SK-N-SH treated with all-trans-retinoic acid at 6 μM for 48 hours (cell line): ENCODE data around the gene DYNC1H1.

Experiments used
- GLIS3 ChIP-seq: fragments of 250-450 bp; sonication (Bioruptor Pico); IDR thresholded peaks from 2 replicates; pipeline ENCODE4 v1.5.0; 2020; ENCODE audit warnings: mild to moderate bottlenecking, moderate library complexity
- TF ChIP-seq, protein P1 (sequence below): fragments of 250-450 bp; sonication (Bioruptor Pico); IDR thresholded peaks from 2 replicates; pipeline ENCODE4 v1.5.1; 2020; ENCODE audit warnings: low read depth, mild to moderate bottlenecking, moderate library complexity

DNA sequence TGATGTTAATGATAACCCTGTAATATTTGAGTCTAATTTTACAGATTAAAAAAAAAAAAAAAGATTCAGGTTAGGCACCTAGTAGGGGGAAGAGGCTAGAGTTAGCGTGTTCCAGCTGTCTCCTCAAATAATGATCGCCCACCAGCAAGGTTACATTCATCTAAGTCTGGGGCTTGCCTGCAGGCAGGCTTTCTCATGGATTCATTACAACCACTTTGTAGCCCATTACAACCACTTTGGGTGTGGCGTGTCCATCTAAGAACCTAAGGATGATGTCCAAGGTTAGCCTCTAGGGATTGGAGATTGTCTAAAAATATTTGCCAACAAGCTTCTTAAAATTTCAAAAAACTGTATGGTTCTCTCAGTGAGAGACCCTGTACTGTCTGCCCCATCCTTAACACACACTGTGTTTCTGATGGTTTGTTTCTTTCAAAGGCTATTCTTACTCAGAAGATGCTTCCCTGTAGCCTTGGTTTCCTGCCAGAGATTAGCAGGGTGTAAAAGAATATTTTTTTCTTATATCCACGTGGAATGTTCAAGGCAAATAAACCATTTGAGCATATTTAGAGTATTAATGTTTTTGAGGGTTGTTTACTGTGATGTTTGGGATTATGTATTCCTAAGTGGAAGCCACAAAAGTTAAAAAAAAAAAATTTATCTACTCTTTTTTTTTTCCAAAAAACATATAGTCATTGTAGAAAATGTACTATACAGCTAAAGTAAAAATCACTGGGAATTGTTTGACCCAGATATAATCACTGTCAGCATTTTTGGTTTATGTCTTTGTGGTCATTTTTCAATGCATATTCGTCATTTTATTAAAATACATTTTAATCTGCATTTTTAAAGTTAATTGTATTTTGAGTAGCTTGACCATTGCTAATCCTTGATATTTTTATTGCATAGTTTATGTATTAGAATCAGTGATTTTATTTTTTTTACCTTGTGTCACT lies 1.7 kb downstream of the DYNC1H1 start:
- TF ChIP-seq GLIS3 (CRISPR knock-in tag), result no peak
- TF ChIP-seq, protein P1, sequence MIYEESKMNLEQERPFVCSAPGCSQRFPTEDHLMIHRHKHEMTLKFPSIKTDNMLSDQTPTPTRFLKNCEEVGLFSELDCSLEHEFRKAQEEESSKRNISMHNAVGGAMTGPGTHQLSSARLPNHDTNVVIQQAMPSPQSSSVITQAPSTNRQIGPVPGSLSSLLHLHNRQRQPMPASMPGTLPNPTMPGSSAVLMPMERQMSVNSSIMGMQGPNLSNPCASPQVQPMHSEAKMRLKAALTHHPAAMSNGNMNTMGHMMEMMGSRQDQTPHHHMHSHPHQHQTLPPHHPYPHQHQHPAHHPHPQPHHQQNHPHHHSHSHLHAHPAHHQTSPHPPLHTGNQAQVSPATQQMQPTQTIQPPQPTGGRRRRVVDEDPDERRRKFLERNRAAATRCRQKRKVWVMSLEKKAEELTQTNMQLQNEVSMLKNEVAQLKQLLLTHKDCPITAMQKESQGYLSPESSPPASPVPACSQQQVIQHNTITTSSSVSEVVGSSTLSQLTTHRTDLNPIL (CRISPR knock-in tag), result no peak
